PC-3 (cell line): Measurements from ENCODE around the gene NUDT16. TPM values are rescaled to one million over a fixed set of nuclear protein-coding genes. Genes with fewer than 3 reads are reported as not detected.

Source experiments
- ATAC-seq: fragments of 200-7000 bp; cut with Tn5 transposase; 2 replicates; pipeline ENCODE4 v1.9.1; 2020; ENCODE audit warnings: mild to moderate bottlenecking, moderate library complexity
- BruUV-seq: library from RNA; stranded (reverse); fragments of 400-500 nt; replicated peaks from 2 replicates; lab custom pipeline; 2021; lab: Mats Ljungman, UMichigan
- CTCF ChIA-PET: fragments of 300-600 bp; sonication (Branson Sonifier 250); formaldehyde crosslinking; loops from one replicate; lab custom pipeline; 2022; ENCODE audit warnings: antibody characterized with exemption; lab: Charles Lee
- POLR2A ChIA-PET: fragments of 300-600 bp; sonication (Branson Sonifier 250); formaldehyde crosslinking; loops from one replicate; lab custom pipeline; 2022; ENCODE audit warnings: antibody characterized with exemption; ENCODE audit not compliant: unreplicated experiment; lab: Charles Lee
- DNase-seq: peaks from one replicate; pipeline ENCODE4 v3.0.0-alpha.2; 2015
- H2AFZ ChIP-seq: fragments of 300-600 bp; sonication (generic); 2 replicates; pipeline ENCODE4 v1.6.0; 2016; ENCODE audit warnings: antibody characterized with exemption, low read length
- H3F3A ChIP-seq: fragments of 300-600 bp; sonication (generic); one replicate; pipeline ENCODE4 v1.6.0; 2017; ENCODE audit warnings: antibody characterized with exemption, low read length, control low read depth, mild to moderate bottlenecking; ENCODE audit not compliant: unreplicated experiment
- H3K27ac ChIP-seq: fragments of 300-600 bp; sonication (generic); 2 replicates; pipeline ENCODE4 v1.5.1; 2016; ENCODE audit warnings: mild to moderate bottlenecking, low read length
- H3K27me3 ChIP-seq: fragments of 300-600 bp; sonication (generic); 2 replicates; pipeline ENCODE4 v1.6.1; 2016; ENCODE audit warnings: low read length, mixed read lengths
- H3K36me3 ChIP-seq: fragments of 300-600 bp; sonication (generic); 2 replicates; pipeline ENCODE4 v1.6.1; 2016; ENCODE audit warnings: low read depth, mixed run types, low read length, mixed read lengths
- H3K4me1 ChIP-seq: fragments of 300-600 bp; sonication (generic); 2 replicates; pipeline ENCODE4 v1.5.1; 2016; ENCODE audit warnings: low read length; ENCODE audit not compliant: insufficient read depth
- H3K4me2 ChIP-seq: fragments of 300-600 bp; sonication (generic); 2 replicates; pipeline ENCODE4 v1.6.0; 2016; ENCODE audit warnings: low read length
- H3K4me3 ChIP-seq: fragments of 300-600 bp; sonication (generic); 2 replicates; pipeline ENCODE4 v1.5.1; 2016; ENCODE audit warnings: mild to moderate bottlenecking, low read length, mixed read lengths
- H3K79me2 ChIP-seq: fragments of 300-600 bp; sonication (generic); 2 replicates; pipeline ENCODE4 v1.6.1; 2017; ENCODE audit warnings: low read length, mixed read lengths
- H3K9ac ChIP-seq: fragments of 300-600 bp; sonication (generic); 2 replicates; pipeline ENCODE4 v1.6.0; 2016; ENCODE audit warnings: mild to moderate bottlenecking, low read length
- H3K9me2 ChIP-seq: fragments of 300-600 bp; sonication (generic); replicated peaks from 2 replicates; pipeline ENCODE4 v1.6.1; 2016; ENCODE audit warnings: mixed run types, low read length, mixed read lengths
- H3K9me3 ChIP-seq: fragments of 300-600 bp; sonication (generic); 2 replicates; pipeline ENCODE4 v1.6.1; 2016; ENCODE audit warnings: low read length, mixed read lengths
- H4K20me1 ChIP-seq: fragments of 300-600 bp; sonication (generic); 2 replicates; pipeline ENCODE4 v1.6.1; 2016; ENCODE audit warnings: low read length, mixed read lengths
- CTCF ChIP-seq: fragments of 300-600 bp; sonication (generic); conservative IDR thresholded peaks from 2 replicates; pipeline ENCODE4 v1.5.1; 2017; ENCODE audit warnings: antibody characterized with exemption, low read depth, mild to moderate bottlenecking, low read length
- EZH2 ChIP-seq: fragments of 300-600 bp; sonication (generic); IDR thresholded peaks from one replicate; pipeline ENCODE4 v1.6.1; 2017; ENCODE audit warnings: antibody characterized with exemption, mild to moderate bottlenecking, low read length; ENCODE audit not compliant: unreplicated experiment
- EZH2phosphoT487 ChIP-seq: fragments of 300-600 bp; sonication (generic); IDR thresholded peaks from 2 replicates; pipeline ENCODE4 v1.6.1; 2018; ENCODE audit warnings: mild to moderate bottlenecking, antibody characterized with exemption, low read length, borderline replicate concordance
- intact Hi-C: fragments of 100-400 bp; cut with micrococcal nuclease; formaldehyde crosslinking; loops from 2 replicates; pipeline ENCODE4 v1.9.0; 2023
- total RNA-seq: library from RNA; depleted of rRNA; stranded (reverse); fragments of >200 nt; gene quantifications from 2 replicates; pipeline ENCODE4 v1.2.3, GENCODE V29; 2014

The NUDT16 gene
- total RNA-seq, 1 experiment from 2014 or later: 7.9 TPM

DNA sequence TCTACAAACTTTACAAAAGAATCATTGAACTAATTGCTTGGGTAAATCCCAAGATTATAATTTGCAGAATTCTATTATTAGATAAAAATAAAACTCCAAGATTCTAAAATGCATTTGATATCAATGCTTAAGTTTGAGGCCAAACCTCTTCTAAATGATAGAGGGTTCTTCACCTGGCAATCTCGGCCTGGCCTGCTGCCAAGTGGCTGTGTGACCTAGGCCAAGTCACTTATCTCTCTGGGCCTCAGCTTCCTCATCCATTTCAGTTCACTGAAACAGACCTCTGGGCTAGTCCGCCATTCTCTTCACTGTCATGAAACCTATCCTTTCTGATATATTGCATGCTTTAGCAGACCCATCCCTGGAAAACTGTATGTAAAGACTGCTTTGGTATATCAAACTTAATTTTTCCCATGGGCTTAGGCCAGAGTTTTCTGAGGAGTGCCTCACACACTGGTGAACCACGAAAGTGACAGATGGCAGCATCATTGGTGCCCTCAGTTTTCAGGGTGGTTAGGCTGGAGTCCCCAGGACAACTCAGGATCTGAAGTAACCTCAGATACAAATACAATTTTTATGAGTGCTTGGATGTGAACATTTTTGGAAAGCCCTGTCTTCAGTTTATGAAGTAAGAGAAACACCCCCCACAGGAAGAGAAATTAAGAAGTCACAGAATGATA, 21.8 kb downstream of the NUDT16 start:
- ATAC-seq (no peak), DNase-seq (no peak)
- intact Hi-C loops: no loop called here
- ChIA-PET CTCF (interaction anchor here (0.6 kb wide), 1 partner anchor 367 kb away, joined by 3 read pairs; no protein-coding TSS in a partner anchor), POLR2A (no interaction called here)
- Histone ChIP-seq H3K4me2 (no peak overlapping the region), H4K20me1 (no peaks in the 10 kb centered on the region), H3K79me2 (no peaks in the 10 kb centered on the region), H3K9me2 (no peaks in the 10 kb centered on the region), H3K27me3 (no peaks in the 10 kb centered on the region), H3K9ac (no peak overlapping the region), H3F3A (no peaks in the 10 kb centered on the region), H3K27ac (no peak overlapping the region), H3K4me1 (peaks cover 13% of the 10 kb centered on the region), H3K9me3 (no peaks in the 10 kb centered on the region), H3K36me3 (no peaks in the 10 kb centered on the region), H3K4me3 (no peak overlapping the region), H2AFZ (no peak overlapping the region)
- no TSS peak for BruUV-seq
- no peak for TF ChIP-seq EZH2
- TF ChIP-seq CTCF: no peak
- TF ChIP-seq EZH2phosphoT487: no peak

GRCh38 chr3:131405411-131405810, 23.8 kb downstream of the NUDT16 start:
- no peak for ATAC-seq

More at GRCh38 chr3:131405411-131405810, 23.8 kb downstream of the NUDT16 start:
- intact Hi-C loops: no loop called here
- no peak for DNase-seq
- H3K9ac ChIP-seq: no peak overlapping the region
- no TSS peak for BruUV-seq
- TF ChIP-seq CTCF (no peak), EZH2phosphoT487 (no peak), EZH2 (no peak)
- H3K27ac ChIP-seq: no peak overlapping the region
- H4K20me1 ChIP-seq: no peaks in the 10 kb centered on the region
- H2AFZ ChIP-seq: no peak overlapping the region
- CTCF ChIA-PET: no interaction called here
- H3K4me3 ChIP-seq: no peak overlapping the region
- no peaks in the 10 kb centered on the region for H3K9me2 ChIP-seq
- no peaks in the 10 kb centered on the region for H3K79me2 ChIP-seq
- H3K9me3 ChIP-seq: no peaks in the 10 kb centered on the region
- H3K27me3 ChIP-seq: no peaks in the 10 kb centered on the region
- no peaks in the 10 kb centered on the region for H3K36me3 ChIP-seq
- no peaks in the 10 kb centered on the region for H3F3A ChIP-seq
- no peak overlapping the region for H3K4me2 ChIP-seq
- peaks cover 13% of the 10 kb centered on the region for H3K4me1 ChIP-seq
- POLR2A ChIA-PET: no interaction called here
